Activated CD4-positive, alpha-beta T cell treated with anti-CD3 and anti-CD28 coated beads for 4 hours (primary cell): ENCODE results near the gene SORL1.

Experiments
- DNase-seq, 2 donors: peaks; one replicate each; pipeline ENCODE4 v3.0.0-alpha.2; 2020

Gene SORL1

DNA sequence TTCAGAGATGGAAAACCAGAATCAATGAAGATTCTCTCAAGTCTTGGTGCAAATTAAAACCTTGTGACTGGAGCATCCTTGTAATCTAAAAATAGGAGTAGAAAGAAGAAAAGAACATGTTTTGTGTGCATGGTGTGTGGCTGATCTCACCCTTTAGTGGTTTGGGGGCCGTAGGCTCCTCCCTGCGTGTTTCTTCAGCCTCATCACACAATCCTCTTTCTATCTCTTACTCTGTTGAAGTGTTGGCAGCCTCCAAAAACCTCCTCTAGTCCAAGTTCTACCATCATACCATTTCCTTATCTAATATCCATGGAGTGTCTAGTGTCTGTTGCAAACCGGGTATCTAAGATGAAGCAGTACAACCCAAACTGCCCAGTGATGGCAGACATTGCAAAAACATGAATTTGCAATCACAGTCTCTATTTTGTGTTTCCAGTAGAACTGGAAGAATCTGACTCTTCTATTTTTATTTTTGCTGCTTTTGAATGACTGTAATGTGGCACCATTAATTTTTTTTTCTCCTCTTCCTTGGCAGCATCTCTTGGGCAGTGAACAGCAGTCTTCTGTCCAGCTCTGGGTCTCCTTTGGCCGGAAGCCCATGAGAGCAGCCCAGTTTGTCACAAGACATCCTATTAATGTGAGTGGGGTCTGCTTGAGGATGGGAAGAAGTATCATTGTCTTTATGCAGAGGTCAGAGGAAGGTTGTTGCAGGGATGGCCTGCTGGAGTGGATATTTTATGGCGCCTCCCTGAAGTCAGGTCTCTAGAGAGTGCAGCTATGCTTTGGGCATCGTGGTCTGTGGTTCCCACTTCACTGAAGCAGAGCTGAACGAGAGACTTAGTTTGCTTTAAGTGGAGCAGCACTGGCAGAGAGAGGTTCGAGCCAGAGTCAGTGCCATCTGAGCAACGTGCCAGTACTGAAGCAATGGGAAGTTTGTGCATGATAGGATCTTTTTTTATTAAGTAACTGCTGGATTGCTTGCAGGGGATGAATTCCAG, 60.7 kb downstream of the SORL1 start:
- no peak for DNase-seq

DNA sequence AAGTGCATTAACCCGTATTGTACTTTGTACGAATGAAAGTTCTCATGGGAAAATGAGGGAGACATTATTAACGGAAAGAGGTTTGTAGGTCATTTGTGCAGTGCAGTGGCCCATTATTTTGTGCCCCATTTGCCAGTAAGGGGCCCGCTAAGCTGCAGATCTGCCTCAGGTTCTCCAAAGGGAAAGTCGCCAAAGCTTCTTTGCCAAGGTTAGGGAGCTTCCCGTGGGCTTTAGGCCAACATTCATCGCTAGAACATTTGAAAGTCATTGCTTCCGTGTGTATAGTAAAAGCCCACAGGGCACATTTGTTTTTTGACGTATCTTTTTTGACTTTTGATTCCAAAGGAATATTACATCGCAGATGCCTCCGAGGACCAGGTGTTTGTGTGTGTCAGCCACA, 61.7 kb downstream of the SORL1 start:
- DNase-seq: no peak

DNA sequence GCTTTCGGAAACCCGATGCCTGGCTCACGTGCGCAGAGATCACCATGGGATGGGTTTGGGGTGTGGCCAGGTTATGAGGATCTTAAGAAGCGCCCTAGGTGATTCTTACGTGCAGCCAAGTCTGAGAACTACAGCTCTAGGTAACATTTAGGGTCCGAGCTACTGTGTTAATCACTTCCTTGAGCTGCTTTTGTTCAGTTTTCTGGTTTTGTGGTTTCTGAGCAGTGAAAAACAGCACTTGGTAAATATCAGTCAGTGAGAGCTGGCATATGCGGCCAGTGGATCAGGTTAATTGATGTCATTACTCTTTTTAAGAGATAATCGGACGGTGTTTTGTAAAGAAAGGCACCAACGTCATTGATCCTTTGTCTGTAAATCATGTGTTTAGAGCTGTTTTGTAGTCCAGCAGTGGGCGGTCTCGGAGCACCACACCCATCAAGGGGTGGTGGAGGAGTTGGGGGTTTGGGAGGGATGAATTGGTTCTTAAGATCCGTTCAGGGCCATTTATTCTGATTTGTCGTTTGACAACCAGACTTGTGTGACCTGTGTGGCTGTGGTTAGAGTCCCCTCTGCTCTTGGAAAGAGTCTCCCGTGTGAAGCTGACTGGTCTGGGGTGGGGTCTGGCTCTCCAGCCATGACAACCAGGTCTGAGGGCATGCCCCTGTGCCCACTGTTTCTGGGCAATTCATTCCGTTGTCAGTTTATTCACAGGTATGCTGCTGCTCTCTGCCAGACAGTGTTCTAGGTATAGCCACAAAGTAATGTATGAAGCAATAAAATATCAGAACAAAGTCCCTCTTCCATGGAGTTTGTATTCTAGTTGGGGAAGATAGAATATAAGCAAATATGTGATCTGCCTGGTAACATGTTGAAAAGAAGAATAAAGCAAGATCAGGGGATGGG, 62.6 kb downstream of the SORL1 start:
- DNase-seq: no peak

DNA sequence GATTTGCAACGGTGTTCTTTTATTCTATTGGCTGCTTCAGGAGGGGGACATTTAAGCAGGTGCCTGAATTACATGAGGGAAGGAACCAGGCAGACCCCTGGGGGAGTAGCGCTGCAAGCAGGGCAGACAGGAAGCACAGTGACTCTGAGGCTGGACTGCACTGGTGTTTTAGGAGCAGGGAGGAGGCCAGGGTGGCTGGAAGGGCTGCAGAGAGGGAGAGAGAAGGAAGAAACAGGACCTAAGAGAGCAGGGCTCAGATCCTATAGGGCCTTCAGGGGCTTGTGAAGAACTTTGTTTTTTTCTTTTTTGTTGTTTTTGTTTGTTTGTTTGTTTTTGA, 63.2 kb downstream of the SORL1 start:
- no peak for DNase-seq

DNA sequence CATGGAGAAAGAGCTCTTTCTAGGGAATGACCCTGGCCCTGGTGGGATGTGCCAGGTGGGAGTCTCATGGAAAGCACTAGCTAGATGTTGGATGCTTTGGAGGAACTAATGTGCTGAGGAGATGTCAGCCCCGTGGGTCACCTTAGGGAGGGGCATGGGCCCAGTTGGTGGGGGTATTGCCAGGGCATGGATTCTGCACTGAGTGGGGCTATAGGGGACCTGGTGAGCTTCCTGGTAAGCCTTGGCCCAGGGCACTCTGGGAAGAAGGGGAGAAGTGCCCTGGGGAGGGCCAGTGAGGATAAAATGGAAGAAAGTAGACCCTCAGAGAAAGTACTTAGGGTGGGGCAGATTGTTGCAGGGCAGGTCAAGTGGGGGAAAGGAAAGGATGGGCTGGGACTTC, 65.9 kb downstream of the SORL1 start:
- DNase-seq: no peak

DNA sequence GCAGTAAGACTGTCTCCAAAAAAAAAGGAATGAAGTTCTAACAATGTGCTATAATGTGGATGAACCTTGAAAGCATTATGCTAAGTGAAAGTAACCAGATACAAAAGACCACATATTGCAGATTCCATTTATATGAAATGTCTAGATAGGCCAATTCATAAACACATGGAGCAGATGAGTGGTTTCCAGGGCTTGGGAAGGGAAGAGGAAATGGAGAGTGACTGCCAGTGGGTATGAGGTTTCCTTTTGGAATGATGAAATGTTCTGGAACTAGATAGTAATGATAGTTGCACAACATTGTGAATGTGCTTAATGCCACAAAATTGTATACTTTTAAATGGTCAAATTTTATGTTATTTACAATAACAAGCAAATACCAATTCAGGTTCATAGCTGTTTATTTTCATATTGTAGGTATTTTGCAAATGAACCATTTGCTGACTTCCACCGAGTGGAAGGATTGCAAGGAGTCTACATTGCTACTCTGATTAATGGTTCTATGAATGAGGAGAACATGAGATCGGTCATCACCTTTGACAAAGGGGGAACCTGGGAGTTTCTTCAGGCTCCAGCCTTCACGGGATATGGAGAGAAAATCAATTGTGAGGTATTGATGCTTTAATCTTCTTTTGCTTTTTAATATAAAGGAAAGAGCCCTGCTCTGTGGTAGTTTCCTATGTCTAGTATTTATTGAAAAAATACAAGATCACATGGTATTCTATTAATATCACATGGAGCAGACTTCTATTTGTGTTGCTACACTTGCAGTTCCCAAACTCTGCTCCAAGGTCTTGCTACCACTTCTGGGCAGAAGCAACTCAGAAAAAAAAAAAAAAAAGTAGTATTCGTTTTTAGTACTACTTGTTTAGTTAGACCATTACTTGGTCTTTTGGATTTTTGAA, 68.4 kb downstream of the SORL1 start:
- no peak for DNase-seq

DNA sequence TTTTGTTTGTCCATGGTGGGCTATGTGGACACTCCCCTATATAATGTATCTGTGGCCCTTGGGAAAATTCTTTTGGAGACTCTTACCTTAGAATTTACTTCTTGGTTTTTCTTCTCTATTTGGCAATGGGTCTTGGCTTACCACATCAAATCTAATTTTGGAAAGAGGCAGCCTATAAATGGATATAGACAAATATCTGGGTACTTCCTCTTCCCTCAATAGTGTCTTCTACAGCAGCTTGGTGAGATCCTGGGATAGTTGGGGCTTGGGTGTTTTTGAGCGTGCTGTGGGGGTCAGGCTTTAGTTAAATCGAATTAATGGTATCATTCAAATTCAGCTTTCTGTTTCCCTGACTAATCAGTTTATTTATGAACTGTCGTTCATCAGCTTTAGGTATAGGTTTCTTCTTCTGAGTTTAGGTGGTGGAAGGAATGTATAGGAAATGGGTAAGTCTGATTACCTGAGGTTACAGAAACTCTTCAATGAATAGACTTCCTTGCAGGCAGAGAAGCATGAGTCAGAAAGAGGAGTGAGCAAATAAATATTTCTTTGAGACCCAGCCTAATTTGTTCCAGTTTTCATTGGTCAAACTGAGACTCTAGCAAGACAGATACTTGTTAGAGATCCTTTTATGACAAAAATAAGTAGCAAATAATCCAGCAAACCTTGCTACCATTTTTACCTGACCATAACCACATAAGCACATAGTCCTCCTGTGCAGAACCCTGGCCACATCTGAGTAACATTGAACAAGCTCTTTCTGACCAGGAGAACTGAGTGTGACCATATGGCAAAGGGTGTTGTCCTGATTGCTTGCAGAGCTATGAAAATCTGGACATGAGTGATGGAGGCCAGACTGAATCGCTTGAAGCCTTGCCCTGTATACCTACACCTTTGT, 69.3 kb downstream of the SORL1 start:
- no peak for DNase-seq

DNA sequence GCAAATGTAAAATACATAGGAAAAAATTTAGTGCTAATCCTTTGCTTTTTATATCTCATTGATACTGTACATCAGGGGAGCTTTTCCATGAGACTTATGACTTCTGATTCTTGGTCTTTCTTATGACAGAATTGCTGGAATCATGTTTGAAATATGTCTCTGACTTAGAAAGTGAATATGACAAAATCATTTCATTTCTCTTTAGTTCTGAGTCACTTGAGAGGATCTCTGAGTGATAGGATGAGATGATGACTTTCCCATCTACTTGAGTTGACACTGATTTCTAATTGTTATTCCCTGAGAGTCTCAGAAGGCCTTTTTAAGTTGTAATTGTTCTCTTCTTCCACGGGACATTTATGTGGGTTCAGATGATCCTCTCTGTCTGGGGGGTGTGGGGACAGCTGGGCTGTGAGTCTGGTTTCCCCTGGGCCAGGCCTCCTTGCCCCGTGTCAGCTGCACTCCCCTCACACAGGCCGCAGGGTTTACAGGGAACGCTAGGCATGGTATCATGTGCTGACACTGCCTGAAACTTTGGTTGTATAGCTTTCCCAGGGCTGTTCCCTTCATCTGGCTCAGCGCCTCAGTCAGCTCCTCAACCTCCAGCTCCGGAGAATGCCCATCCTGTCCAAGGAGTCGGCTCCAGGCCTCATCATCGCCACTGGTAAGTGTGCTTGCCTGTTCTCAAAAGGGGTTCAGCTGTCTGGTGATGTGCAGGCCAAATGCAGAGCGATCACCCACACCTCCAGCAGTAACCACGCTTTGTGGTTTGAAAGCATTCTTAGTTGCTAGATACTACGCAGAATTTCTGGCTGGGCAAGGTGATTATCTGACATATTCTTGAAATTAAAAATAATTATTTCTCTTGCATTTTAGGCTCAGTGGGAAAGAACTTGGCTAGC, 70.2 kb downstream of the SORL1 start:
- DNase-seq: no peak

DNA sequence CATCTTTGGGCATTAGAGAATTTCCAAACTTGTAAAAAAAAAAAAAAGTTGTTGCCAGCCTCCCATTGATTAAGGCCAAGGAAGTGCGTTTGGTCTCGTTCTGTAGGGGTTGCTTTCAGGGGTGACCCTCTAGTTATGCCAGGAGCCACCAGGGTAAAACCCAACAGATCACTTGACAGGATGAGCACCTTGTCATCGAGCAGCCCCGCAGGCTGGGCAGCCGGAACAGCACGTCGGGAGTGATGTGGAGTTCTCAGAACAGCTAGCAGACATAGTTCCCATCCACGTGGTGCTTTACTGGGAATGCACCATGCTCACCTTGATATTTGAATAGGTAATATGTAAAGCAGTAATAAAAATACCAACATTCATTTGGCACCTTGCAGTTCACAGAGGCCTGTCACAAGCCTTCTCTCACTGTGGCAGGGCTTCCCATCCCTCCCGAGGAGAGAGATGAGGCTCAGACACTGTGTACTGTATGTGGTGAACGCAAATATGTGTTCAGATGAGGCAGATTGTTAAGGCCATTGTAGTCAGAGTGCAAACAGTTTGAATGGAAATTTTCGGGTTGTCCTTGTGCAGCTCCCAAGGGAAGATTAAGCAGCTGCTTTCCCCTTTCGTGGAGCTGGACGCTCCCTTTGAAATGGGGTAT, 71.6 kb downstream of the SORL1 start:
- DNase-seq: no peak

DNA sequence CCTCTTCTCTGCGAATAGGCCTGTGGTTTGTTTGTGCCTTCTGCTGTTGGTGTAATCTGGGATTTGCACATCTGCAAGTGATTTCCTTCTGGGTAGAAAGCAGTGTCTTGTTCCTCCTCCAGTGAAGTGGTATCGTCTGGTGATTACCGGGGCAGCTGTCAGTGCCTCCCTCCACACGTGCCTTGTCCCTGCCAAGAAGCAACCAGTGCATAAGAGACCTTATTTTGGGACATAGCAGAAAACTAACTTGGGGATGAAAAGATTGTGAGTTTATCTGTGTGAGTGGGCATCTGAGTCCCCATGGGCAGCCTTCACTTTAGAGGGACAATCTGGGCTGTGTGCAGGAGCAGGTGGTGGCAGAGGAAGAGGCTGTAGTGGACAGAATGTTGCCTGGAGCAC, 72.1 kb downstream of the SORL1 start:
- DNase-seq: no peak

DNA sequence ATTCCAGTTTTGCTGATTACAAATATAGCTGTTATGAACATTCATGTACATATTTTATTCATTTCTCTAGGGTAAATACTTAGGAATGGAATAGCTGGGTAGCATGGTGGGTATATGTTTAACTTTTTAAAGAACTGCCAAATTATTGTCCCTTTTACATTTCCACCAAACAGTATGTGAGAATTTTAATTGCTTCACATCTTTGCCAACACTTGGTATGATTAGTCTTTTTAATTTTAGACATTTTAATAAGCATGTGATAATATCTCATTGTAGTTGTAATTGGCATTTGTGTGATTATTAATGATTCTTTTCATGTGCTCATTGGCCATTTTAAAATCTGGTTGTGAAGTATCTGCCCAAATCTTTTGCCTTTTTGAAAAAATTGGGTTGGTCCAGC, 73.3 kb downstream of the SORL1 start:
- DNase-seq: no peak

DNA sequence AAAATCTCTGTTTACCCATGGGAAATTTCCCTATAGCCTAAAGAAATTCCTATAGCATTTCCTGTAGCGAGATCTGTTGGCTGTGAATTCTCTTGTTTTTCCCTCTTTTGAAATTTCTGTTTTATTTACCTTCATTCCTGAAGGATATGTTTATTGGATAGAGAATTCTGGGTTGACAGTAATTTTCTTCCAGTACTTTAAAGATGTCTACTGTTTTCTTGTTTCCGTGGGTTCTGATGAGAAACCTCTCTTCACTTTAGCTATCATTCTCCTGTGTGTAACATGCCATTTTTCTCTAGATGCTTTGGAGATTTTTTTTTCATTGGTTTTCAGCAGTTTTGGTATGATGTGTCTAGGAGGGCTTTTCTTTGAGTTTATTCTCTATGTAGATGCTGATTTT, 78.1 kb downstream of the SORL1 start:
- DNase-seq: no peak

DNA sequence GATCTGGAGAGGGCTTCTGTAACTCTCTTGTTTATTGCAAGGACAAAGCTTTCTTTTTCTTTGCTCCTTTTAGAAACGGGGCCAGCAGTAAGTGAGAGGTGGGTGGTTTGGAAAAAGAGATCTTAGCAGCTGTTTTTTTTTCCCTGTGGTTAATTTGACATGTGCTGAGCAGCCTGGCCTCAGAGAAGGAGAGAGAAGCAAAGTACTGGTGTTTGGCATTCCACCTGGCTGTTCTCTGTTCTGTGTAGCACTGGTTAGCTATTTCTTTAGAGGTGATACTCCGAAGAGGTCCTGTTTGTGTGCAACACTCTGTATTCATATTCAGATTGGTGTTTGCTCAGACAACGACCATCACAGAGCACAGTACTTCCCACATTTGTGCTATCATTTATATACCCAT, 81.5 kb downstream of the SORL1 start:
- no peak for DNase-seq

DNA sequence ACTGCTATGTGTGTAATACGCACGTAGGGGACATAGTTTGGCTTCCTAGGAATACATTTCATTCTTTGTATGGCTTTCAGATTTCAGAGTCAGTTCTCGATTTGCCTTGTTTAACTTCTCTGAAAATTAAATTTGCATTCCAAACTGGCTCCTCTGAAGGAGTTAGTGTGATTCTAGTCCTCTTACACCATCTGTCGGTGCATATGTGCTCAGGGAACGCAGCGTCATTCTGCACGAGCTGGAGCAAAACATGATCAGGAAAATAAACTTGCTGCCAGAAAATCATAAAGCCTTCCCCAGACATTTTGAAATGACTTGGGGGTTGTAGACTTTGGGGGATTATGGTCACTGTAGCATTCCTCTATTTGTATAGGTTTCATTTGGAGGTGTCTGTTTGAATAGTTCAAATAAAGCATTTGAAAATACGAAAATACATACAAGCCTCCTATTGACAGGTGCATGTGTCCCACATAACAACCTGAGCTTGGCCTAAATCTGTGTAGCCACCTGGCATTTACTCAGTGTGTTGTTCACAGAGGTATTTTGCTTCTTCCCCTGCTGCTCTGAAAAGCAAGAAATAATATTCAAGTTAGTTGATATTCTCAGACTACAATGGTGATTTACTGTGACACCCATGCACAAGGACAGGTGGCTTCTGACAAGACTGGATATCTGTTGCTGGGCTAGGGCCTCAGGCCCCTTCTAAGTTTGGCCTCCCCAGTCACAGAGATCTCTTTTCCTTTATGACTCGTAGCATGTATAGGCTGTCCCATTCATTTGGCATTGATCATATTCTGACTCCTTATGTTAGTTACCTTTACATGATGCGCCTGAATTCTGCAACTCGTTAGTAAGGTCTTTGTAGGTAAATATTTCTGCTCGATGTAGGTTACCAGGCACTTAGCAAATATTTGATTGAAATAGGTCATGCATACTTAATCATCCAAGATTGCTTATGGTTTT, 82.3 kb downstream of the SORL1 start:
- no peak for DNase-seq

DNA sequence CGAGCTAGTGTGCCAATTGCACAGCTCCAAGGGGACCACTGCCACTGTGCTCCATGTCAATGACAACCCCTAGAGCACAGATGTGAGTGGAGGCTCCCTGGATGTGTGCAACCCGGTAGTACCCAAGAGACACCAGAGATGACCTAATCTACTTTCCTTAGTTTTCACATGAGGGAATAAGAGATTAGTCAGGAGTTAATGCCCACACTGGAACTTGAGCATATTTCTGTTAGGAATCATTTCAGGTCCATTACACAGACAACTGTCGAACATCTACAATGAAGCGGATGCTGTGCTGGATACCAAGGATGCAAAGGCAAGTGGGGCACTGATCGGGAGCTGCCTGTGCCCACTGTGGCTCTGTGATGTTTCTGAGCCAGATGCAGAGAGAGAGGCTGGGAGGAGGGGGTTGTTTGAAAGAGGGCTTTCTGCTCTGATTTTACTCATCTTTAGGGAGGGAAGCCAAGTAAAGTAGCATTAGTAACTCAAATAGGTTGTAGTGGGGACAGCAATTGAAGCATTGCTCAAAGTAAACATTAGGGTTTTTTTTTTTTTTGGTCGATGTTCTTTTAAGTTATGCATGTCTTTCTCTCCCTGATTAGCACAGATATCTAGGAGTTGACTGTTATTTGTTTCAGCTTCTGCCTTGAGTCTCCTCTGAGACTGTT, 83.1 kb downstream of the SORL1 start:
- DNase-seq: no peak

DNA sequence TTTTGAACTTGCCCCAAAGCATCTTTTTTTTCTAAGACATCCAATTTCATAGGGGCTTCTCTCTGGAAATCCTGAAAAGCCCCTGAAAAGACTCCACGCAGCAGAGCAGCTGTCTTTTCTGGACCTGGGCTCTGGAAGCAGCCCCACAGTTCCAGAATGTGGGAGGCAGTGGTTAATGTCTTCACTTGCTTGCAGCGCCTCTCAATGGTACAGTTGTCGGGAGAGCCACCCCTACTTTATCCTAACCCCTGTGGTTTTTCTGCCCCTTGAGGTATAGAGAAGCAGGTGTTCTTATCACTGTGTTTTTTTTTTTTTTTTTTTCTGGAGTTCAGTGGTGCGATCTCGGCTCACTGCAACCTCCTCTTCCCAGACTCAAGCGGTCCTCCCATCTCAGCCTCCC, 84.0 kb downstream of the SORL1 start:
- DNase-seq: no peak

DNA sequence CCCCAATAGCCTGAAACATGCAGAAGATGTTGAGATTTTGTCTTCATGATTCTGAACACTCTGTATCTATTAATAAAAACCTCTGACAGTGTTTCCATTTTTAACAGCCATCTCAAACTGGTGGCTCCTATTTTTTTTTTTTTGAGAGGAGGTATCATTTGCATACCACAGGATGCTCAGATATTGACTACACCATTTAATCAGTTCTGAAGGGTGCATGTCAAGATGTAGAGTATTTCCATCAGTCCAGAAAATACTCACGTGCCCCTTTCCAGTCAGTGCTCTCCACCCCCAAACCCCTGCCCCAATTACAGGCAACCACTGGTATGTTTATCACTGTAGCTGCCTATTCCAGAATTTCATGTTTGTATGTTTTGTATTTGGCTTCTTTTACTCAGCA, 85.9 kb downstream of the SORL1 start:
- DNase-seq: no peak

DNA sequence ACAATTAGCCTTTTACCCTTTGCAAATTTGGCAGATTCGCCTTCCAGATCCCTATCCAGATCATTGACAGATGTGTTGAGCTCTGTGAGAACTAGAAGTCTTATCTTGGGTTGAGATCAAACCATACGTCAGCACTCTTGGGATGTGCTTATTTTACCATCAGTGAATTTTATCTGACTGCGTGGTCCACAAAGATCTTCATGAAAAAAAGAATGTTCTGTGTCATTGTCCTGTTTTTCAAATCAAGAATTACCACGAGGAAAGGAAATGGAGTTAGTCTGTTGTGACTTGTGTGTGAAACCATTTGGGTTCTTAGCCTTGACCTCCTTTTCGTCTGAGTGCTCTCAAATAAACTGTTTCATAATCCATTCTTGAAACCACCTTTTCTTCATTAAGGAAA, 86.9 kb downstream of the SORL1 start:
- no peak for DNase-seq
